H1 (cell line): ENCODE results near the gene SH3RF3. TPM values are rescaled to one million over a fixed set of nuclear protein-coding genes. Genes with fewer than 3 reads are reported as not detected.

Experiments used
- CTCF ChIA-PET: fragments of 300-600 bp; sonication (Branson Sonifier 250); formaldehyde crosslinking; loops from one replicate; lab custom pipeline; 2021; ENCODE audit not compliant: partially characterized antibody; lab: Charles Lee
- POLR2A ChIA-PET: fragments of 300-600 bp; sonication (Branson Sonifier 250); formaldehyde crosslinking; loops from one replicate; lab custom pipeline; 2021; ENCODE audit warnings: inconsistent platforms; ENCODE audit not compliant: partially characterized antibody; lab: Charles Lee
- DNase-seq, 2 experiments: peaks; one replicate each; pipeline versions ENCODE4 v3.0.0 to v3.0.0-alpha.2; 2010 to 2022; ENCODE audit warnings: low spot score in 2 of 2, low read depth in 1 of 2, mixed read lengths in 1 of 2
- FAIRE-seq: peaks from 2 replicates; lab custom pipeline; 2011; peaks lifted over from hg19 to GRCh38; lab: Jason Lieb, UNC
- H2AFZ ChIP-seq: 2 replicates; pipeline ENCODE4 v1.8.1; 2012; ENCODE audit warnings: low read length, inconsistent platforms
- H2AK5ac ChIP-seq: 2 replicates; pipeline ENCODE4 v1.6.1; 2013; ENCODE audit warnings: low read depth, low read length
- H2BK120ac ChIP-seq: replicated peaks from 2 replicates; pipeline ENCODE3; 2013; ENCODE audit warnings: low read depth, low read length, inconsistent platforms
- H2BK12ac ChIP-seq: 2 replicates; pipeline ENCODE4 v1.6.1; 2013; ENCODE audit warnings: low read depth, low read length
- H2BK15ac ChIP-seq: 2 replicates; pipeline ENCODE4 v1.6.1; 2013; ENCODE audit warnings: low read length
- H2BK20ac ChIP-seq: 2 replicates; pipeline ENCODE4 v1.6.1; 2013; ENCODE audit warnings: low read length
- H2BK5ac ChIP-seq: 2 replicates; pipeline ENCODE4 v1.6.1; 2013; ENCODE audit warnings: low read depth, low read length
- H3K14ac ChIP-seq: 2 replicates; pipeline ENCODE4 v1.6.1; 2013; ENCODE audit warnings: inconsistent platforms; ENCODE audit not compliant: insufficient read length
- H3K18ac ChIP-seq: 2 replicates; pipeline ENCODE4 v1.6.1; 2013; ENCODE audit warnings: low read length; ENCODE audit errors: extremely low read depth
- H3K23ac ChIP-seq: 2 replicates; pipeline ENCODE4 v1.6.1; 2013; ENCODE audit warnings: inconsistent platforms; ENCODE audit not compliant: insufficient read length
- H3K23me2 ChIP-seq: 2 replicates; pipeline ENCODE4 v1.6.1; 2013; ENCODE audit warnings: low read depth, low read length
- H3K27ac ChIP-seq: 2 replicates; pipeline ENCODE4 v1.6.1; 2011; ENCODE audit warnings: low read depth, low read length, inconsistent platforms
- H3K27me3 ChIP-seq, 4 experiments: replicated peaks in 1 of 4; 1 replicate in 1 of 4; 2 replicates in 3 of 4; pipeline versions ENCODE4 v1.6.1 to v1.8.1; 2011 to 2013; ENCODE audit warnings: low read length in 3 of 4, mild to moderate bottlenecking in 3 of 4, inconsistent platforms in 2 of 4, mixed read lengths in 2 of 4, moderate library complexity in 1 of 4; ENCODE audit not compliant: control insufficient read depth in 3 of 4, insufficient read depth in 3 of 4; ENCODE audit errors: extremely low read depth in 1 of 4
- H3K36me3 ChIP-seq, 4 experiments: 2 replicates each; pipeline versions ENCODE4 v1.6.1 to v1.8.1; 2011 to 2013; ENCODE audit warnings: mild to moderate bottlenecking in 4 of 4, low read length in 3 of 4, moderate library complexity in 2 of 4, control low read depth in 1 of 4, inconsistent platforms in 1 of 4; ENCODE audit not compliant: insufficient read depth in 4 of 4, control insufficient read depth in 2 of 4
- H3K4ac ChIP-seq: replicated peaks from 2 replicates; pipeline ENCODE3; 2013; ENCODE audit warnings: low read length, low read depth, mixed read lengths, inconsistent platforms; ENCODE audit not compliant: insufficient read length
- H3K4me1 ChIP-seq, 4 experiments: replicated peaks in 1 of 4; 1 replicate in 1 of 4; 2 replicates in 3 of 4; pipeline versions ENCODE4 v1.6.1 to v1.8.1; 2011 to 2013; ENCODE audit warnings: low read length in 3 of 4, inconsistent platforms in 2 of 4, mixed read lengths in 1 of 4; ENCODE audit not compliant: insufficient read depth in 4 of 4, control insufficient read depth in 3 of 4
- H3K4me2 ChIP-seq, 2 experiments: 2 replicates each; pipeline versions ENCODE4 v1.6.1 to v1.8.1; 2011 to 2013; ENCODE audit warnings: low read depth in 2 of 2, low read length in 2 of 2, control low read depth in 1 of 2, inconsistent platforms in 1 of 2, mild to moderate bottlenecking in 1 of 2; ENCODE audit not compliant: insufficient read depth in 1 of 2
- H3K4me3 ChIP-seq, 4 experiments: fragments of 200-600, 300-600 bp in 1 of 4; sonication (generic), shearing (Covaris generic), sonication (Bioruptor Twin) in 1 of 4; 2 replicates each; pipeline versions ENCODE4 v1.5.1 to v1.8.1; 2011 to 2016; ENCODE audit warnings: low read length in 4 of 4, low read depth in 3 of 4, control low read depth in 2 of 4, inconsistent platforms in 2 of 4, mild to moderate bottlenecking in 2 of 4, mixed read lengths in 1 of 4, moderate library complexity in 1 of 4; ENCODE audit not compliant: insufficient read depth in 2 of 4; ENCODE audit errors: extremely low read depth in 1 of 4
- H3K56ac ChIP-seq: replicated peaks from 2 replicates; pipeline ENCODE3; 2013; ENCODE audit warnings: low read depth, mild to moderate bottlenecking, mixed read lengths, low read length, inconsistent platforms; ENCODE audit not compliant: insufficient read length
- H3K79me1 ChIP-seq: 2 replicates; pipeline ENCODE4 v1.6.1; 2013; ENCODE audit warnings: low read depth, low read length, control low read depth
- H3K79me2 ChIP-seq, 2 experiments: 2 replicates each; pipeline versions ENCODE4 v1.6.1 to v1.8.1; 2012 to 2013; ENCODE audit warnings: low read length in 2 of 2, mild to moderate bottlenecking in 2 of 2, inconsistent platforms in 1 of 2; ENCODE audit not compliant: insufficient read depth in 2 of 2, control insufficient read depth in 1 of 2
- H3K9ac ChIP-seq, 4 experiments: replicated peaks in 1 of 4; 1 replicate in 1 of 4; 2 replicates in 3 of 4; pipeline versions ENCODE4 v1.6.1 to v1.8.1; 2011 to 2013; ENCODE audit warnings: low read depth in 3 of 4, low read length in 3 of 4, control low read depth in 2 of 4, mild to moderate bottlenecking in 2 of 4, moderate library complexity in 2 of 4, inconsistent platforms in 1 of 4; ENCODE audit errors: extremely low read depth in 1 of 4
- H3K9me3 ChIP-seq, 2 experiments: 2 replicates each; pipeline versions ENCODE4 v1.6.1 to v1.8.1; 2012 to 2013; ENCODE audit warnings: mild to moderate bottlenecking in 2 of 2, moderate library complexity in 2 of 2, control low read depth in 1 of 2, inconsistent platforms in 1 of 2, low read depth in 1 of 2, low read length in 1 of 2, mixed read lengths in 1 of 2; ENCODE audit not compliant: insufficient read depth in 2 of 2
- H4K20me1 ChIP-seq, 2 experiments: replicated peaks in 1 of 2; 2 replicates each; pipeline versions ENCODE3 to v1.8.1; 2011 to 2013; ENCODE audit warnings: inconsistent platforms in 2 of 2, low read length in 2 of 2, mild to moderate bottlenecking in 1 of 2; ENCODE audit not compliant: insufficient read depth in 2 of 2, control insufficient read depth in 1 of 2
- H4K5ac ChIP-seq: 2 replicates; pipeline ENCODE4 v1.6.1; 2013; ENCODE audit warnings: low read length, low read depth, mixed read lengths, inconsistent platforms; ENCODE audit not compliant: insufficient read length
- H4K8ac ChIP-seq: 2 replicates; pipeline ENCODE4 v1.8.0; 2013; ENCODE audit warnings: mild to moderate bottlenecking, moderate library complexity, low read length, inconsistent platforms; ENCODE audit not compliant: insufficient read depth; ENCODE audit errors: extremely low read depth
- H4K91ac ChIP-seq: replicated peaks from 2 replicates; pipeline ENCODE3; 2013; ENCODE audit warnings: low read length, mixed read lengths, inconsistent platforms; ENCODE audit not compliant: insufficient read length
- ASH2L ChIP-seq: fragments of 200-600, 300-600 bp; sonication (generic); IDR thresholded peaks from one replicate; pipeline ENCODE4 v1.7.1; 2017; ENCODE audit warnings: low read length
- E2F6 ChIP-seq: IDR thresholded peaks from 2 replicates; pipeline ENCODE4 v1.6.1; 2012; ENCODE audit warnings: inconsistent platforms
- EP300 ChIP-seq, 2 experiments: IDR thresholded peaks; 1 replicate in 1 of 2; 2 replicates in 1 of 2; pipeline ENCODE4 v1.6.1; 2011 to 2012; ENCODE audit warnings: low read depth in 2 of 2, low read length in 2 of 2, mild to moderate bottlenecking in 2 of 2, borderline replicate concordance in 1 of 2, inconsistent platforms in 1 of 2, moderate library complexity in 1 of 2
- GABPA ChIP-seq: IDR thresholded peaks from 2 replicates; pipeline ENCODE4 v1.6.1; 2011; ENCODE audit warnings: mild to moderate bottlenecking, low read length, moderate library complexity, borderline replicate concordance; ENCODE audit not compliant: insufficient read depth
- RXRA ChIP-seq: IDR thresholded peaks from 2 replicates; pipeline ENCODE4 v1.6.1; 2011; ENCODE audit warnings: low read depth, mild to moderate bottlenecking, low read length, moderate library complexity; ENCODE audit not compliant: insufficient read depth
- SAP30 ChIP-seq: fragments of 300-600 bp; sonication (generic); IDR thresholded peaks from 2 replicates; pipeline ENCODE4 v1.7.1; 2012; ENCODE audit warnings: low read length, moderate library complexity, mild to moderate bottlenecking, inconsistent platforms; ENCODE audit not compliant: insufficient read depth, insufficient replicate concordance
- SIX5 ChIP-seq: IDR thresholded peaks from 2 replicates; pipeline ENCODE4 v1.6.1; 2011; ENCODE audit warnings: mild to moderate bottlenecking, low read depth, low read length
- TAF1 ChIP-seq: IDR thresholded peaks from 2 replicates; pipeline ENCODE4 v1.6.1; 2011; ENCODE audit warnings: mild to moderate bottlenecking, low read depth, low read length
- WGBS, 2 experiments: shearing (Covaris generic) in 1 of 2; methylation state at CpG; one replicate each; pipeline versions ENCODE4 v1.1.6 to v1.1.7; 2013 to 2015; ENCODE audit warnings: low lambda C conversion rate in 2 of 2, mixed read lengths in 2 of 2, inconsistent platforms in 1 of 2, low coverage in 1 of 2, missing lambda C conversion rate in 1 of 2; ENCODE audit not compliant: insufficient replicate concordance in 2 of 2, insufficient coverage in 1 of 2, insufficient read length in 1 of 2; ENCODE audit errors: extremely low coverage in 1 of 2, missing lambda C conversion rate in 1 of 2; 5-methylcytosine and 5-hydroxymethylcytosine counted together
- polyA plus RNA-seq, 7 experiments: library from polyadenylated mRNA; depleted of rRNA in 3 of 7; stranded (reverse) in 5 of 7; unstranded in 2 of 7; fragments of >200 nt in 5 of 7; fragments of 200-250 nt in 2 of 7; gene quantifications; 1 replicate in 5 of 7; 2 replicates in 1 of 7; 4 replicates in 1 of 7; pipeline versions ENCODE4 v1.2.1 to v1.2.3, GENCODE V29; 2011 to 2013; ENCODE audit warnings: missing spikeins in 2 of 7, mixed read lengths in 2 of 7
- total RNA-seq: library from RNA; stranded (reverse); fragmentation: NEBNext Ultra II Directional; extraction: Animal tissue kit (Norgen Biotek cat#: 25700); gene quantifications from 2 replicates; pipeline ENCODE4 v1.2.1, GENCODE V29; 2021

The SH3RF3 gene
- total and polyA plus RNA-seq, 2 of the 8 experiments (the other 6 are each of a cell fraction or from before 2014, with no cell fraction given), result 0.11 to 0.65 TPM

GRCh38 chr2:109269706-109270504 lies 140.9 kb downstream of the SH3RF3 start:
- peaks cover 0 to 3% of the 10 kb centered on the region in 2 experiments; a peak in 1 of 4 replicates for H3K79me2 ChIP-seq
- no peak overlapping the region for H2BK20ac ChIP-seq
- no peak overlapping the region for H2BK15ac ChIP-seq
- no peaks in the 10 kb centered on the region for H3K79me1 ChIP-seq
- no peak overlapping the region for H3K4me2 ChIP-seq
- no peaks in the 10 kb centered on the region for H3K36me3 ChIP-seq
- H2AK5ac ChIP-seq, result no peak overlapping the region
- no peak overlapping the region for H2BK12ac ChIP-seq
- no peak overlapping the region for H3K4me3 ChIP-seq
- H2BK120ac ChIP-seq, result no peak overlapping the region
- H4K20me1 ChIP-seq, result peaks cover 0 to 4% of the 10 kb centered on the region in 2 experiments
- H2AFZ ChIP-seq, result no peak overlapping the region
- H3K27me3 ChIP-seq, result no peaks in the 10 kb centered on the region
- peaks cover 0 to 9% (median 3%) of the 10 kb centered on the region in 4 experiments; a peak in 2 of 7 replicates for H3K4me1 ChIP-seq
- no peak overlapping the region for H2BK5ac ChIP-seq
- no peak for DNase-seq
- peaks cover 4% of the 10 kb centered on the region; the same call in 1 of the 2 replicates for H3K23me2 ChIP-seq
- no peak for TF ChIP-seq SAP30
- no peak for TF ChIP-seq EP300 (IDR thresholded peaks at IDR 0.05; ENCODE audit: borderline replicate concordance in 1 of 2, low read depth in 2 of 2, low read length in 2 of 2)
- TF ChIP-seq SIX5, result no peak
- no peak for TF ChIP-seq ASH2L
- TF ChIP-seq E2F6, result no peak
- no peak for TF ChIP-seq GABPA
- TF ChIP-seq RXRA, result no peak
- TF ChIP-seq TAF1, result no peak
- FAIRE-seq, result no peak
- ChIA-PET CTCF (interaction anchor here (1.4 kb wide), 1 partner anchor 101 kb away, joined by 3 read pairs; no protein-coding TSS in a partner anchor), POLR2A (no interaction called here)
- H3K9me3 ChIP-seq, result no peaks in the 10 kb centered on the region
- no peak overlapping the region for H3K9ac ChIP-seq
- H4K91ac ChIP-seq, result no peak overlapping the region
- no peak overlapping the region for H4K5ac ChIP-seq
- H4K8ac ChIP-seq, result no peak overlapping the region
- no peak overlapping the region for H3K23ac ChIP-seq
- H3K18ac ChIP-seq, result no peak overlapping the region
- H3K27ac ChIP-seq, result no peak overlapping the region
- H3K56ac ChIP-seq, result no peak overlapping the region
- H3K14ac ChIP-seq, result no peak overlapping the region
- WGBS, 2 experiments, result 90% methylated on average over 10 of the region's 11 CpGs; no CpG with 5 or more reads in 1 of the 2 experiments
- no peak overlapping the region for H3K4ac ChIP-seq
